T-helper 2 cell treated with Interferon-gamma antibody and Interleukin-4, amounts not matched to agents 5 μg/mL and 100 μg/mL, for 36 hours (primary cell): Measurements from ENCODE around the gene PFN3.
"Not testable (repeated sequence)": the region's sequence is repeated elsewhere in the genome, so short reads cannot be mapped to it uniquely, and the experiment has no call there.

Source experiments
- DNase-seq: peaks from one replicate; pipeline ENCODE4 v3.0.0; 2021; ENCODE audit warnings: low spot score
- H3K27ac Mint-ChIP-seq: one replicate; pipeline ENCODE4 v1.8.0; 2021; ENCODE audit warnings: mild to moderate bottlenecking, mixed read lengths
- H3K27me3 Mint-ChIP-seq: one replicate; pipeline ENCODE4 v1.8.0; 2021; ENCODE audit warnings: low read depth, mixed read lengths
- H3K36me3 Mint-ChIP-seq: one replicate; pipeline ENCODE4 v1.8.0; 2021; ENCODE audit warnings: low read depth, mixed read lengths
- H3K4me1 Mint-ChIP-seq: one replicate; pipeline ENCODE4 v1.8.0; 2021; ENCODE audit warnings: low read depth, mixed read lengths
- H3K4me3 Mint-ChIP-seq: one replicate; pipeline ENCODE4 v1.8.0; 2022; ENCODE audit warnings: mild to moderate bottlenecking, moderate library complexity, mixed read lengths
- H3K9me3 Mint-ChIP-seq: one replicate; pipeline ENCODE4 v1.8.0; 2021; ENCODE audit warnings: mixed read lengths

Gene PFN3

DNA sequence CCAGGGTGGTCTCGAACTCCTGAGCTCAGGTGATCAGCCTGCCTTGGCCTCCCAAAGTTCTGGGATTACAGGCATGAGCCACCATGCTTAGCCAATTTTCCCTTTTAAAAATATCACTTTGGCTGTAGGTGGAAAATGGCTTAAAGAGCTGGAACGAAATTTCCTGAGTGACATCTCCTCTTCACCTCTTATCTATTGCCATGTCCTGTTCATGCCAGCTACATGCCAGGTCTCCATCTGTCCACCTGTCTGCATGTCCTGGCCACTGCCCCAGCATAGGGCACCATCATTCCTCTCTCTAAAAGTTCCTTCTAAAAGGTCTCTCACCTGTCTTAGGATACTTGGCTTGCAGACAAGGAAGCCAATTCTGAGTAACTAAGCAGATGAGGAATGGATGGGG is 23.2 kb upstream of the PFN3 start:
- no peak overlapping the region for H3K4me3 Mint-ChIP-seq
- no peak overlapping the region for H3K27ac Mint-ChIP-seq
- H3K36me3 Mint-ChIP-seq = peaks cover 15% of the 10 kb centered on the region
- no peaks in the 10 kb centered on the region for H3K9me3 Mint-ChIP-seq
- peaks cover 2% of the 10 kb centered on the region for H3K27me3 Mint-ChIP-seq
- H3K4me1 Mint-ChIP-seq = peaks cover 30% of the 10 kb centered on the region
- DNase-seq = no peak

- H3K4me3 Mint-ChIP-seq = no peak overlapping the region
- DNase-seq = no peak
These were observed 20.8 kb upstream of the PFN3 start for GRCh38 chr5:177421062-177421798.

GRCh38 chr5:177420472-177420871 is 20.0 kb upstream of the PFN3 start:
- H3K36me3 Mint-ChIP-seq, H3K9me3 Mint-ChIP-seq, DNase-seq, H3K27ac Mint-ChIP-seq, H3K4me3 Mint-ChIP-seq, H3K27me3 Mint-ChIP-seq: not testable (repeated sequence)
- peaks cover 14% of the 10 kb centered on the region for H3K4me1 Mint-ChIP-seq

More at GRCh38 chr5:177421062-177421798, 20.8 kb upstream of the PFN3 start:
- Mint-ChIP-seq H3K36me3 (no peaks in the 10 kb centered on the region), H3K4me1 (peaks cover 18% of the 10 kb centered on the region), H3K9me3 (no peaks in the 10 kb centered on the region), H3K27ac (no peak overlapping the region), H3K27me3 (peaks cover under 1% of the 10 kb centered on the region)

GRCh38 chr5:177419046-177419445 is 18.6 kb upstream of the PFN3 start:
- Mint-ChIP-seq H3K36me3 (no peaks in the 10 kb centered on the region), H3K27ac (no peak overlapping the region), H3K4me1 (peaks cover 6% of the 10 kb centered on the region), H3K4me3 (no peak overlapping the region), H3K9me3 (no peaks in the 10 kb centered on the region), H3K27me3 (no peaks in the 10 kb centered on the region)
- DNase-seq = no peak

DNA sequence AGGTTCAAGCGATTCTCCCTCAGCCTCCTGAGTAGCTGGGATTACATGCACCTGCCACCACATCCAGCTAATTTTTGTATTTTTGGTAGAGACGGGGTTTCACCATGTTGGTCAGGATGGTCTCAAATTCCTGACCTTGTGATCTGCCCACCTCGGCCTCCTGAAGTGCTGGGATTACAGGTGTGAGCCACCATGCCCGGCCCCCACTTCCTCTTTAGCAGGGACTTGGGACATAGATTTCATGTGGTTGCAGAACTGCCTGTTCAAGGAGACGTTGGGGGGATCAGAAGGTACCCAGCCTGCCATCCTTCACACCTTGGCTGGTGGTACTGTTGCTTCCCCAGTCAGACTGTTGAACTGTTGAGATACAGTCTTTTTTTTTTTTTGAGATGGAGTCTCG is 16.6 kb upstream of the PFN3 start:
- H3K27me3 Mint-ChIP-seq, DNase-seq, H3K27ac Mint-ChIP-seq, H3K9me3 Mint-ChIP-seq, H3K4me3 Mint-ChIP-seq, H3K36me3 Mint-ChIP-seq: not testable (repeated sequence)
- peaks cover 14% of the 10 kb centered on the region for H3K4me1 Mint-ChIP-seq

- no peaks in the 10 kb centered on the region for H3K36me3 Mint-ChIP-seq
These were observed 14.0 kb upstream of the PFN3 start for GRCh38 chr5:177414481-177414880.

DNA sequence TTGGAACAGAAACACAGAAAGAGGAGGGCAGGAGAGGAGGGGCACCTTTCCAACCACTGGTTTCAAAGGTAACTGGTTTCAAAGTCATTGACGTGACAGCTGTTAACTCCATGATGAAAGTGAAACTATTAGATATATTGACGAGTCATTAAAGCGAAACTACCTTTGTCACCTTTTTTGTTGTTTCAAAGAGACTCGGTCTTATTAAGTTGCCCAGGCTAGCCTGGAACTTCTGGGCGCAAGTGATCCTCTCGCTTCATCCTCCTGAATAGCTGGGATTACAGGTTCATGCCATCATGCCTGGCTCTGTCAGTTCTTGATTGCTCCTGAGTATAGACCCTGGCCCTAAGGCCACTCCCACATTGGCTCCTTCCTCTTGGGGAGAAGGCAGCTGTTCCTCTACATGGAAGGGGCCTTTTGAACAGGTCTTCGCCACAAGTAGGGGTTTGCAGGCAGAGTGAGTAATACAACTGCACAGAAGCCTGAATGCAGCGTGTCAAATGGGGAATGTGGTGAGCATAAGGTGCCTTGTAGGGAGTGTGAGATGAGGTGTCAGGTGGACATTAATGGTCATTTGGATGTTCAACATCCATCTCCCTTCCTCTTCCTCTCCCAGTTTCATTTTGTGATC is 12.3 kb upstream of the PFN3 start:
- peaks cover 1% of the 10 kb centered on the region for H3K27me3 Mint-ChIP-seq
- peaks cover 24% of the 10 kb centered on the region for H3K4me1 Mint-ChIP-seq
- no peaks in the 10 kb centered on the region for H3K36me3 Mint-ChIP-seq
- no peak for DNase-seq
- H3K27ac Mint-ChIP-seq = no peak overlapping the region
- no peak overlapping the region for H3K4me3 Mint-ChIP-seq
- H3K9me3 Mint-ChIP-seq = no peaks in the 10 kb centered on the region

More at GRCh38 chr5:177414481-177414880, 14.0 kb upstream of the PFN3 start:
- H3K4me1 Mint-ChIP-seq = peaks cover 24% of the 10 kb centered on the region
- H3K27me3 Mint-ChIP-seq = no peaks in the 10 kb centered on the region
- no peaks in the 10 kb centered on the region for H3K9me3 Mint-ChIP-seq
- no peak overlapping the region for H3K27ac Mint-ChIP-seq
- no peak overlapping the region for H3K4me3 Mint-ChIP-seq
- DNase-seq = no peak

DNA sequence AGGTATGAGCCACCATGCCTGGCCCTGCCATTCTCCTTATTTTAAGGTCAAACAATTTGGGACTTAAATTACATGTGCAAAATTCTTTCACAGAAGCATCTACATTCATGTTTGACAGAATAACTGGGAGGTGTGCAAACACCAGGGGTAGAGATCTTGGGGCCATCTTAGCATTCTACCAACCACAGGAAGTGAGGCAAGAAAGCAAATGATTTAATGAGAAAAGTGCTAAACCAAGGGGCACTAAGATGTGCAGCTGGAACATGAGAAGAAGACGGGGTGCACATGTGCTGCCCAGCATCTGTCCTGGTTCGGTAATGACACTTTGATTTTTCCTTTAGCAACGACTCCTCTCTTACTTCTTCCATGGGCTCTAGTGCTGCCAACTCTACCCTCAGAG is 10.1 kb upstream of the PFN3 start:
- Mint-ChIP-seq H3K4me3 (no peak overlapping the region), H3K27ac (peak overlapping the region; percentile 37), H3K36me3 (no peaks in the 10 kb centered on the region), H3K9me3 (no peaks in the 10 kb centered on the region), H3K4me1 (peaks cover 24% of the 10 kb centered on the region), H3K27me3 (peaks cover 1% of the 10 kb centered on the region)
- no peak for DNase-seq

- Mint-ChIP-seq H3K9me3 (no peaks in the 10 kb centered on the region), H3K27me3 (peaks cover 1% of the 10 kb centered on the region), H3K36me3 (no peaks in the 10 kb centered on the region), H3K4me1 (peaks cover 19% of the 10 kb centered on the region), H3K4me3 (no peak within 1 kb of the TSS), H3K27ac (peak within 1 kb of the TSS; percentile 37)
- DNase-seq = no peak
These were observed 8.8 kb upstream of the PFN3 start, which contains the start of gene F12 for GRCh38 chr5:177409043-177409801. Gene F12, minus strand, starts transcription at chr5:177409564. Its CDS starts 37 bp downstream, at chr5:177409527.

- DNase-seq = no peak
- Mint-ChIP-seq H3K4me1 (peaks cover 21% of the 10 kb centered on the region), H3K27me3 (peaks cover 24% of the 10 kb centered on the region), H3K27ac (no peak overlapping the region), H3K4me3 (no peak overlapping the region), H3K9me3 (no peaks in the 10 kb centered on the region), H3K36me3 (no peaks in the 10 kb centered on the region)
These were observed 5.3 kb upstream of the PFN3 start for GRCh38 chr5:177405805-177406204.

GRCh38 chr5:177405312-177405711 is 4.9 kb upstream of the PFN3 start:
- Mint-ChIP-seq H3K4me3 (no peak overlapping the region), H3K9me3 (no peaks in the 10 kb centered on the region), H3K27ac (no peak overlapping the region), H3K4me1 (peaks cover 16% of the 10 kb centered on the region), H3K27me3 (peaks cover 24% of the 10 kb centered on the region), H3K36me3 (no peaks in the 10 kb centered on the region)
- no peak for DNase-seq

GRCh38 chr5:177404641-177405179 is 4.2 kb upstream of the PFN3 start:
- Mint-ChIP-seq H3K36me3 (no peaks in the 10 kb centered on the region), H3K27me3 (peaks cover 24% of the 10 kb centered on the region), H3K4me3 (peak overlapping the region; percentile 59), H3K4me1 (peaks cover 16% of the 10 kb centered on the region), H3K27ac (peak overlapping the region; percentile 36), H3K9me3 (no peaks in the 10 kb centered on the region)
- no peak for DNase-seq

GRCh38 chr5:177403792-177404640 is 3.6 kb upstream of the PFN3 start:
- peak overlapping the region; percentile 20 for H3K27ac Mint-ChIP-seq
- H3K9me3 Mint-ChIP-seq = no peaks in the 10 kb centered on the region
- peak overlapping the region; percentile 83 for H3K4me3 Mint-ChIP-seq
- peaks cover 24% of the 10 kb centered on the region for H3K27me3 Mint-ChIP-seq
- DNase-seq = peak; percentile 83
- peaks cover 16% of the 10 kb centered on the region for H3K4me1 Mint-ChIP-seq
- no peaks in the 10 kb centered on the region for H3K36me3 Mint-ChIP-seq
